Right atrium auricular region (tissue), 2 donors: ENCODE measurements around the gene L2HGDH. TPM values are rescaled to one million over a fixed set of nuclear protein-coding genes. Genes with fewer than 3 reads are reported as not detected.

ENCODE experiments used
- DNase-seq: peaks from one replicate; pipeline ENCODE4 v3.0.0-alpha.2; 2019; ENCODE audit warnings: low spot score
- H3K27ac ChIP-seq, 2 donors: fragments of 200-600 bp; sonication (generic); 1 replicate in 1 of 2; 2 replicates in 1 of 2; pipeline ENCODE4 v1.5.1; 2016 to 2019
- H3K27me3 ChIP-seq, 2 donors: fragments of 200-600 bp; sonication (generic); one replicate each; pipeline versions ENCODE4 v1.5.1 to v1.6.0; 2017 to 2019
- H3K36me3 ChIP-seq: fragments of 200-600 bp; sonication (generic); one replicate; pipeline ENCODE4 v1.5.1; 2016
- H3K4me1 ChIP-seq, 2 donors: fragments of 200-600 bp; sonication (generic); one replicate each; pipeline versions ENCODE4 v1.5.1 to v1.6.0; 2017 to 2019
- H3K4me3 ChIP-seq, 2 donors: fragments of 200-600 bp; sonication (generic); 1 replicate in 1 of 2; 2 replicates in 1 of 2; pipeline ENCODE4 v1.5.1; 2017 to 2019; ENCODE audit warnings: mild to moderate bottlenecking in 1 of 2, moderate library complexity in 1 of 2
- H3K9me3 ChIP-seq, 2 donors: fragments of 200-600 bp; sonication (generic); one replicate each; pipeline ENCODE4 v1.5.1; 2019
- total RNA-seq, 2 donors: library from RNA; depleted of rRNA; stranded (reverse); fragments of >200 nt; gene quantifications; one replicate each; pipeline ENCODE4 v1.1.0, GENCODE V29; 2016
- TF ChIP-seq, protein P1 (sequence below), 2 donors: fragments of 200-600 bp; sonication (generic); IDR thresholded peaks; one replicate each; pipeline ENCODE4 v1.5.1; 2019; ENCODE audit warnings: antibody characterized with exemption in 2 of 2

Gene L2HGDH
- total RNA-seq, 2 donors from 2014 or later: 4.0 to 8.3 TPM

DNA sequence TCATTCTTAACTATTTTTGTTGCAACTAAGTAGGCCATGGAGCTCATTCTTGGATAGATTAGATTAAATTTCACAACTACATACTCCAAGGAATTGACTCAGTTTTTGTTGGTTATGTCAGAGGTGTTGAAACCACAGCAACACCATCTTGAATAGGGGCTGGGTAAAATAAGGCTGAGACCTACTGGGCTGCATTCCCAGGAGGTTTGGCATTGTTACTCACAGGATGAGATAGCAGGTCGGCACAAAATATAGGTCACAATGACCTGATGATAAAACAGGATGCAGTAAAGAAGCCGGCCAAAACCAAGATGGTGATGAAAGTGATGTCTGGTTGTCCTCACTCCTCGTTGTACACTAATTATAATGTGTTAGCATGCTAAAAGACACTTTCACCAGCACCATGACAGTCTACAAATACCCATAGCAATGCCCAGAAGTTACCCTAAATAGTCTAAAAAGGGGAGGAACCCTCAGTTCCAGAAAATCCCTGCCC, 21.0 kb upstream of the L2HGDH start:
- H3K27ac ChIP-seq: peak overlapping the region in 1 of 2 donors; percentile 15
- TF ChIP-seq, protein P1, sequence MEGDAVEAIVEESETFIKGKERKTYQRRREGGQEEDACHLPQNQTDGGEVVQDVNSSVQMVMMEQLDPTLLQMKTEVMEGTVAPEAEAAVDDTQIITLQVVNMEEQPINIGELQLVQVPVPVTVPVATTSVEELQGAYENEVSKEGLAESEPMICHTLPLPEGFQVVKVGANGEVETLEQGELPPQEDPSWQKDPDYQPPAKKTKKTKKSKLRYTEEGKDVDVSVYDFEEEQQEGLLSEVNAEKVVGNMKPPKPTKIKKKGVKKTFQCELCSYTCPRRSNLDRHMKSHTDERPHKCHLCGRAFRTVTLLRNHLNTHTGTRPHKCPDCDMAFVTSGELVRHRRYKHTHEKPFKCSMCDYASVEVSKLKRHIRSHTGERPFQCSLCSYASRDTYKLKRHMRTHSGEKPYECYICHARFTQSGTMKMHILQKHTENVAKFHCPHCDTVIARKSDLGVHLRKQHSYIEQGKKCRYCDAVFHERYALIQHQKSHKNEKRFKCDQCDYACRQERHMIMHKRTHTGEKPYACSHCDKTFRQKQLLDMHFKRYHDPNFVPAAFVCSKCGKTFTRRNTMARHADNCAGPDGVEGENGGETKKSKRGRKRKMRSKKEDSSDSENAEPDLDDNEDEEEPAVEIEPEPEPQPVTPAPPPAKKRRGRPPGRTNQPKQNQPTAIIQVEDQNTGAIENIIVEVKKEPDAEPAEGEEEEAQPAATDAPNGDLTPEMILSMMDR (IDR thresholded peaks at IDR 0.05): no peak

DNA sequence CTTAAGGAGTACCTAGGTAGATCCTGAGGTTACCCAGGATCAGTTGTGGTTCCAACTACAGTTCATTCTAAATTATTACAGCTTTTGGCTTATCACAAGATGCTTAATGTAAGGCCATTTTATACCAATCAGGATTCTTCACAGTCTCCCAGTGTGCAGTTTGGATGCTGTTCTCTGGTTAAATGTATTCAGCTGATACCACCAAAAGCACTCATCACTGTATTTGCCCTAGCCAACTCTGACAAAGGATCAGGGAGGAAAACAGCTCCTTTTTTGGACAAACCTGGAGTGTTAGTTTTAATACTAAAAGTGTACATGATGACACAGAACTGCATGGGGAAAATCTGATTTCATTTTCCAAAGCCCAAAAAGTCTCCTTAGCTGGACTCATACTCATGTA, 19.6 kb upstream of the L2HGDH start:
- Histone ChIP-seq H3K36me3 (peaks cover 4% of the 10 kb centered on the region), H3K27me3 (no peaks in the 10 kb centered on the region)

More for the DNA sequence above, 21.0 kb upstream of the L2HGDH start:
- Histone ChIP-seq H3K27me3 (no peaks in the 10 kb centered on the region), H3K4me1 (peaks cover 0 to 26% of the 10 kb centered on the region in 2 donors), H3K4me3 (no peak overlapping the region), H3K9me3 (no peaks in the 10 kb centered on the region), H3K36me3 (peaks cover 4% of the 10 kb centered on the region)
- peak; percentile 82 for DNase-seq

DNA sequence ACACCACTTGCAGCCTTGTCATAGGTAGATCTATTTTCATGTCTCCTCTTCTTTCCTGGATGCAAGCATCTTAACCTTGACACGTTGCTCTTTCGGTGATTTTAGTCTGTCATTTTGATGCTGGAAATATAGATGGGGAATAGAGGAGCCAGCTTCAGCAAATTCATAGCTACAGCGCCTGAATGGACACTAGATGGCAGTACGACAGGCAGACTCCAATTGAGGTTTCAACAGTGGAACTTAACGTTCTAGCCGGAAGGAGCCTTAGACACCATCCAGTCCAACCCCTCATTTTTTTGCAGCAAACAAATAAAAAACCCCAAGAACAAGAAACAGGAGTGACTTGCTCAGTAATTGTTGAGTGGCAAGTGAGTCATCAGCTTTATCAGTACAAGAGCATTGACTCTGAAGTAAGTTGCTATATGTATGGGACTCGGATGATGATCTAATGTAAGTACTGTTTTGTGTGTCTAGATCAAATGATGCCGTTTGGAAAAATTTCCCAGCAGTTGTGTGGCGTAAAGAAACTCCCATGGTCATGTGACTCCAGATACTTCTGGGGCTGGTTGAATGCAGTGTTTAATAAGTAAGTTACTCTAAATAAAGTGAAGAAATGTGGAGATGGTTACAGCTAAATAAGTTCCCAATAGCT, 9.1 kb upstream of the L2HGDH start:
- TF ChIP-seq, protein P1 (IDR thresholded peaks at IDR 0.05): peak; percentile 82 to 90
- no peak for DNase-seq
- Histone ChIP-seq H3K4me1 (peaks cover 0 to 12% of the 10 kb centered on the region in 2 donors), H3K36me3 (peaks cover 22% of the 10 kb centered on the region), H3K9me3 (no peaks in the 10 kb centered on the region), H3K27me3 (no peaks in the 10 kb centered on the region), H3K27ac (peak overlapping the region; percentile 54 to 64), H3K4me3 (peak overlapping the region in 1 of 2 donors; percentile 26)

More for the DNA sequence above, 19.6 kb upstream of the L2HGDH start:
- TF ChIP-seq, protein P1 (IDR thresholded peaks at IDR 0.05): no peak
- Histone ChIP-seq H3K9me3 (no peaks in the 10 kb centered on the region), H3K4me1 (peaks cover 0 to 26% of the 10 kb centered on the region in 2 donors), H3K4me3 (no peak overlapping the region), H3K27ac (no peak overlapping the region)
- DNase-seq: no peak

DNA sequence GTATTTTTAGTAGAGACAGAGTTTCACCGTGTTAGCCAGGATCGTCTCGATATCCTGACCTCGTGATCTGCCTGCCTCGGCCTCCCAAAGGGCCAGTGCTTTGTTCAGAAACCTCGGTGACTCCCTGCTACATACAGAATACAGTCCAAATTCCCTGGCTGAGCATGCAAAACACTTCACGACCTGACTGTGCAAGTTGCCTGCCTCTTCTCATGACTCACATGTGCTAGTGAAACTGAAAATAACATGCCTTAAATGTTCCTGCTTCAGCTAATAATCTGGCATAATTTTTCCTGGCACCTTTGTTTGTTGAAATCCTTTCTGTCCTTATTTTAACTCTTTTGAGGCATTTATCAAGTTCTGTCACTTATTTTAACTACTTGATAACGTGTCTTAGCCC, 8.3 kb upstream of the L2HGDH start:
- Histone ChIP-seq H3K27ac (peak overlapping the region; percentile 54 to 64), H3K9me3 (no peaks in the 10 kb centered on the region), H3K4me1 (peaks cover 0 to 12% of the 10 kb centered on the region in 2 donors), H3K27me3 (no peaks in the 10 kb centered on the region), H3K36me3 (peaks cover 19% of the 10 kb centered on the region), H3K4me3 (no peak overlapping the region)
- TF ChIP-seq, protein P1 (IDR thresholded peaks at IDR 0.05): no peak
- DNase-seq: no peak

DNA sequence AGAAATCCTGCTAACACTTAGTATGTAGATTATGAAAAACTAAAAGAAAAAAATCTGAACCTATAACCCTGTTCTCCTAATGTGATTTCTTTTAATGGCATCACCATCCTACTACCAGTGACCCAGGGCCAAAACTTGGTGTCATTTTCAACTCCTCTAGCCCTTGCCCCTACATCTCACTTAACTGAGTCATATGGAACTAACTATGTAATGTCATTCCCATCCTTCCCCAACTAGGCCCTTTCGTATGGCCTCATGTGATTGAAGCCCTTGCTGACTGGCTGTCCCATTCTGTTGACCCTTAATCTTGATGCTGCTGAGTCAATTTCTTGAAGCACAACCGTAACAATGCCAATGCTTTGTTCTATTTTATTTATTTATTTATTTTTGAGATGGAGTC, 7.7 kb upstream of the L2HGDH start:
- H3K27me3 ChIP-seq: no peaks in the 10 kb centered on the region
- DNase-seq: no peak
- H3K27ac ChIP-seq: no peak overlapping the region
- TF ChIP-seq, protein P1 (IDR thresholded peaks at IDR 0.05): no peak
- H3K4me1 ChIP-seq: peaks cover 0 to 12% of the 10 kb centered on the region in 2 donors
- no peaks in the 10 kb centered on the region for H3K9me3 ChIP-seq
- peaks cover 13% of the 10 kb centered on the region for H3K36me3 ChIP-seq
- H3K4me3 ChIP-seq: no peak overlapping the region
